ENCODE measurements around the gene MRGPRE.

GRCh38 chr11:3231550-3231850 lies 717 bp downstream of the MRGPRE start:
- TF ChIP-seq CTCF (IDR thresholded peaks at IDR 0.05) = no peak
- no peak for TF ChIP-seq POLR2A (IDR thresholded peaks at IDR 0.05)
